ENCODE measurements around the gene SDR9C7. TPM values are rescaled to one million over a fixed set of nuclear protein-coding genes. Genes with fewer than 3 reads are reported as not detected.

SDR9C7 gene
- total and polyA plus RNA-seq, 2 of the 8 experiments (the other 6 are each of a cell fraction or from before 2014, with no cell fraction given) = 0.11 TPM; not detected in 1

DNA sequence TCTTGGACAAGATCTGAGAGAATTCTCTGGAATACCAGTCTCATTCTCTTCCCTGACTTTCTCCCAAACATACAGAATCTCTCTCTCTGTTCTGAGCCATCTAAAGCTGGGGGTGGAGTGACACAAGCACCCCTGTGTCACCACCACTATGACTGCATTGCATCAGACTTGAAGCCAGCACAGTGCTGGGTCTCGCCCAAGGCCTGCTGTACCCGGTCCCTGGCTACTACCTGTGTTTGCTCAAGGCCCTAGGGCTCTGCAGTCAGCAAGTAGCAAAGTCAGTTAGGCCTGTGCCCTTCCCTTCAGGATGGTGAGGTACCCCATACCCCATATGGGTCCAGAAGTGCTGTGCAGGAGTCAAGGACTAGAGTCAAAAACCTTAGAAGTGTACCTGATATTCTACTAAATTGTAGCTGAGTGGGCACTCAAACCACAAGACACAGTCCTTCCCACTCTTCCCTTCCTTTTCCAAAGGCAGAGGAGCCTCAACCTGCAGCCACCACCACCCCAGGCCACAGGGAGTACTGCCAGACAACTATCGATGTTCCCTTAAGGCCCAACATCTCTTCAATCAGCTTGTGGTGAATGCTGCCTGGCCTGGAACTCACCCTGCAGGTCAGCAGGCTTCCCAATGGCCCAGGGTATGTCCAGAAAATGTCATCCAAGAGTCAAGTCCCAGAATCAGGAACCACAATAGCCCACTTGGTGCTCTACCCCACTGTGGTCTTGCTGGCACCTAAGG is 44.4 kb upstream of the SDR9C7 start:
- WGBS, 2 experiments (ENCODE audit: extremely low coverage in 1 of 2, insufficient coverage in 1 of 2, insufficient read length in 1 of 2, insufficient replicate concordance in 2 of 2, low coverage in 1 of 2, low lambda C conversion rate in 2 of 2, missing lambda C conversion rate in 1 of 2) = 89% methylated on average over 3 of the region's 3 CpGs; no CpG with 5 or more reads in 1 of the 2 experiments
- no peak overlapping the region for H4K8ac ChIP-seq (ENCODE audit: extremely low read depth, insufficient read depth, low read length)
- H3K9me3 ChIP-seq (ENCODE audit: insufficient read depth in 2 of 2, low read depth in 1 of 2, low read length in 1 of 2) = no peaks in the 10 kb centered on the region
- H3K4me2 ChIP-seq (ENCODE audit: insufficient read depth in 1 of 2, low read depth in 2 of 2, low read length in 2 of 2) = no peak overlapping the region
- H2BK20ac ChIP-seq (ENCODE audit: low read length) = no peak overlapping the region
- H3K18ac ChIP-seq (ENCODE audit: extremely low read depth, low read length) = no peak overlapping the region
- H3K27me3 ChIP-seq (replicated peaks in 1 of 4; ENCODE audit: control insufficient read depth in 3 of 4, extremely low read depth in 1 of 4, insufficient read depth in 3 of 4, low read length in 3 of 4) = no peaks in the 10 kb centered on the region
- H2BK15ac ChIP-seq (ENCODE audit: low read length) = no peak overlapping the region
- no peak overlapping the region for H2AFZ ChIP-seq (ENCODE audit: low read length)
- H3K56ac ChIP-seq (replicated peaks; ENCODE audit: insufficient read length, low read depth, low read length) = no peak overlapping the region
- H3K79me2 ChIP-seq (ENCODE audit: control insufficient read depth in 1 of 2, insufficient read depth in 2 of 2, low read length in 2 of 2) = no peaks in the 10 kb centered on the region
- H3K27ac ChIP-seq (ENCODE audit: low read depth, low read length) = no peak overlapping the region
- H3K23me2 ChIP-seq (ENCODE audit: low read depth, low read length) = no peaks in the 10 kb centered on the region
- no peak overlapping the region for H2AK5ac ChIP-seq (ENCODE audit: low read depth, low read length)
- no peaks in the 10 kb centered on the region for H3K36me3 ChIP-seq (ENCODE audit: control insufficient read depth in 2 of 4, insufficient read depth in 4 of 4, low read length in 3 of 4)
- H2BK12ac ChIP-seq (ENCODE audit: low read depth, low read length) = no peak overlapping the region
- DNase-seq (ENCODE audit: low read depth in 1 of 2, low spot score in 2 of 2) (no peak), FAIRE-seq (no peak)
- H3K4ac ChIP-seq (replicated peaks; ENCODE audit: insufficient read length, low read depth, low read length) = no peak overlapping the region
- H4K91ac ChIP-seq (replicated peaks; ENCODE audit: insufficient read length, low read length) = no peak overlapping the region
- ChIA-PET CTCF (ENCODE audit: partially characterized antibody) (interaction anchor here (1.1 to 1.7 kb wide), 4 partner anchors 9 to 23 kb away, joined by 3 to 9 read pairs (median 4); no protein-coding TSS in a partner anchor), POLR2A (ENCODE audit: partially characterized antibody) (no interaction called here)
- H4K20me1 ChIP-seq (replicated peaks in 1 of 2; ENCODE audit: control insufficient read depth in 1 of 2, insufficient read depth in 2 of 2, low read length in 2 of 2) = no peaks in the 10 kb centered on the region
- no peaks in the 10 kb centered on the region for H3K4me1 ChIP-seq (replicated peaks in 1 of 4; ENCODE audit: control insufficient read depth in 3 of 4, insufficient read depth in 4 of 4, low read length in 3 of 4)
- no peak overlapping the region for H2BK120ac ChIP-seq (replicated peaks; ENCODE audit: low read depth, low read length)
- H3K4me3 ChIP-seq (ENCODE audit: extremely low read depth in 1 of 4, insufficient read depth in 2 of 4, low read depth in 3 of 4, low read length in 4 of 4) = no peak overlapping the region
- H3K14ac ChIP-seq (ENCODE audit: insufficient read length) = no peak overlapping the region
- no peak overlapping the region for H3K9ac ChIP-seq (replicated peaks in 1 of 4; ENCODE audit: extremely low read depth in 1 of 4, low read depth in 3 of 4, low read length in 3 of 4)
- no peak overlapping the region for H3K23ac ChIP-seq (ENCODE audit: insufficient read length)
- H2BK5ac ChIP-seq (ENCODE audit: low read depth, low read length) = no peak overlapping the region
- H4K5ac ChIP-seq (ENCODE audit: insufficient read length, low read depth, low read length) = no peak overlapping the region
- H3K79me1 ChIP-seq (ENCODE audit: low read depth, low read length) = no peaks in the 10 kb centered on the region
- TF ChIP-seq NANOG (IDR thresholded peaks at IDR 0.05; ENCODE audit: insufficient read depth, low read depth, low read length, poor library complexity, severe bottlenecking) = no peak
- TF ChIP-seq JUND (IDR thresholded peaks at IDR 0.05; ENCODE audit: low read length) = no peak

All from H1 (cell line).